GM13977 (cell line): ENCODE measurements around the gene CUL1.

Experiments
- DNase-seq: peaks from one replicate; pipeline ENCODE4 v3.0.0; 2012; ENCODE audit warnings: low spot score
- CTCF ChIP-seq: IDR thresholded peaks from 2 replicates; pipeline ENCODE4 v1.5.1; 2012; ENCODE audit warnings: mild to moderate bottlenecking, control low read depth; ENCODE audit not compliant: insufficient read depth; ENCODE audit errors: extremely low read depth, missing control alignments
- in situ Hi-C: fragments of 300-500 bp; cut with MboI; formaldehyde crosslinking; loops from one replicate; pipeline ENCODE4 v1.12.0; 2022; ENCODE audit warnings: low sequenced_read_pairs, low pct_unique_long_range_greater_than_20kb, mixed read lengths, inconsistent platforms; ENCODE audit not compliant: unreplicated experiment

The CUL1 gene

DNA sequence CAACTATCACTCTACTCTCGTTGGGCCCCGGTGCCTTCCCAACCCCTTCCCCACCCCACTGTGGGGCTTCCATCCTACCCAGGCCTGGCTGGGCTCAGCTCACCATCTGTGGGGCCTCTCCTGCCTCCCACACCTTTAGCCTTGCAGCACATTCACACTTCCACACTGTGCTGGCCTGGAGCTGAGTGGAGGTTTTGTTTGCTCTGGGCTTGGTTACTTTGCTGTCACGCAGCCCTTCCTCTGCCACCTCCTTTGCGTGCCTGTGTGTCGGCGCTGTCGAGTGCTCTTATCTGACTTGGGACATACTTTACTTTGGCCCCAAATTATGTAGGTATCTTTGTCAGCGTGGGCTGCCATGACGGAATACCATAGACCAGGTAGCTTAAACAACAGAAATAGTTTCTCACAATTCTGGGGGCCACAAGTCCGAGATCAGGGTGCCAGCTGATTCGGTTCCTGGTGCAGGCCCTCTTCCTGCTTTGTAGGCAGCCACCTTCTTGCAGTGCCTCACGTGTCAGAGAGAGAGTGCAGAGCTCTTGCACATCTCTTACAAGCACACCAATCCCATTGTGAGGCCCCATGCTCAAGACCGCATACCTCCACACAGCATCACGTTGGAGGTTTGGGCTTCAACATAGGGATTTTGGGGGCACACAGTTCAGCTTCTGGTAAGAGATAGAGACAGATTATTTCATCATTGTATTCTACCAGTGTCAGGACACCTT, 89.0 kb downstream of the CUL1 start:
- TF ChIP-seq CTCF = no peak
- in situ Hi-C loops = no loop called here
- no peak for DNase-seq

GRCh38 chr7:148789220-148789619, 90.5 kb downstream of the CUL1 start:
- in situ Hi-C loops = no loop called here
- no peak for TF ChIP-seq CTCF
- DNase-seq = no peak

DNA sequence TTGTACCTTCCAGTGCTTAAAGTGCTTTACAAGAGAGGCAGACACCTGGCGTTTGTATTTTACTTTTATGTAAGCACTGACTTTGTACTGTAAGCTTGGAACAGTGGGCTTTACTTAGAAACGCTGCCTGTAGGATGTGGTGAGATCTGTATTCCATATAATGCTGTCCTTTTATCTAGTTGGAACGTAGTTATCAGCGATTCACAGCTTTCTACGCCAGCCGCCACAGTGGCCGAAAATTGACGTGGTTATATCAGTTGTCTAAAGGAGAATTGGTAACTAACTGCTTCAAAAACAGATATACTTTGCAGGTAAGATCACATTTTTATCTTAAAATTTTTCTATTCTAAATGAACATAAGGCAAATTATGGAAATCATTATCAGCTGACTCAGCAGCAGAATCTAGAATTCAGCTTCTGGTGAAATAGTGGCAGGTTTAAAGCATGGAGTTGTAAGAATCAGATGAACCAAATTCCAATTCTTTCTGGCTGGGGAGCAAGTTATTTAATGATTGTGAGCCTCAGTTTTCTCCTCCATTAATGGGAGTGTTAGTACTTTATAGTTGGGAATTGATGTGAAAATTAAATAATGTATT, 91.5 kb downstream of the CUL1 start:
- in situ Hi-C loops = no loop called here
- no peak for DNase-seq
- TF ChIP-seq CTCF = no peak

DNA sequence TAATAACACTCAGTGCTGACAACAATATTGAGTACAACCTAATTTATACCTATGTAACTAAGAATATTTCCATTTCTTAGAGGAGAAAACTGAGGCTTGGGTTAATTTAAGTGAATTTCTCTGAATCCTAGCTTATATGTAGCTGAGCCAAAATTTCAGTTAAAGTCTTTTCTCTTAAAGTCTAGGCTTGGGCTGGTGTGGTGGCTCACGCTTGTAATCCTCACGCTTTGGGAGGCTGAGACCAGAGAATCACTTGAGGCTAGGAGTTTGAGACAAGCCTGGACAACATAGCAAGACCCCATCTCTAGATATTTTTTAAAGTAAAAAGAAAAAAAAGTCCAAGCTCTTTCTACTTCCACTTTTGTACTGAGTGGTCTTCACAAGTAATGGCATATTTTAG, 92.1 kb downstream of the CUL1 start:
- in situ Hi-C loops = no loop called here
- TF ChIP-seq CTCF = no peak
- DNase-seq = no peak

GRCh38 chr7:148791546-148791945, 92.8 kb downstream of the CUL1 start:
- DNase-seq = no peak
- no peak for TF ChIP-seq CTCF
- in situ Hi-C loops = no loop called here

DNA sequence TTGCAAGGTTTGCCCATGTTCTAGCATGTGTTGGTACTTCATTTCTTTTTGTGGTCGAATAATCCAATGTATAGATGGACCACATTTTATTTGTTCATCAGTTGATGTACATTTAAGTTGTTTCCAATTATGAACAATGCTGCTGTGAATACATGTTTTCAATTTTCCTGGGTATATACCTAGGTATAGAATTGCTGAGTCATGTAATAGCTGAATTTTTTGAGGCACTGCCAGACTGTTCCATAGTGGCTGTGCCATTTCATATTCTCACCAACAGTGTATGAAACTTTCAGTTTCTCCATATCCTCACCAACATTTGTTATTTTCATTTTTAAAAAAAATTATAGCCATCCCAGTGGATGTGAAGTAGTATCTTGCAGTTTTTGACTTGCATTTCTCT, 94.9 kb downstream of the CUL1 start:
- no peak for TF ChIP-seq CTCF
- DNase-seq = no peak
- in situ Hi-C loops = no loop called here
